AG04450 (cell line): ENCODE data around the gene SOX9. TPM values are rescaled to one million over a fixed set of nuclear protein-coding genes. Genes with fewer than 3 reads are reported as not detected.
"Not testable (repeated sequence)": the region's sequence is repeated elsewhere in the genome, so short reads cannot be mapped to it uniquely, and the experiment has no call there.

Experiments
- CTCF ChIA-PET: fragments of 300-600, 350-600 bp; formaldehyde crosslinking; extraction: SDS; loops from one replicate; lab custom pipeline; 2022; ENCODE audit warnings: antibody characterized with exemption, inconsistent platforms; lab: Charles Lee
- POLR2A ChIA-PET: fragments of 350-600 bp; formaldehyde crosslinking; extraction: SDS; loops from one replicate; lab custom pipeline; 2021; ENCODE audit warnings: antibody characterized with exemption, inconsistent platforms; lab: Yijun Ruan, JAX
- DNase-seq: peaks from one replicate; pipeline ENCODE4 v3.0.0-alpha.2; 2011; ENCODE audit warnings: low read depth, low spot score
- H3K27ac ChIP-seq: one replicate; pipeline ENCODE4 v1.5.1; 2012; ENCODE audit warnings: low read depth, low read length, control low read depth
- H3K27me3 ChIP-seq: one replicate; pipeline ENCODE4 v1.6.0; 2012; ENCODE audit warnings: low read length; ENCODE audit not compliant: control insufficient read depth, insufficient read depth
- H3K4me3 ChIP-seq: 2 replicates; pipeline ENCODE4 v1.5.1; 2011; ENCODE audit warnings: mild to moderate bottlenecking, low read depth, low read length, control low read depth
- H3K9me3 ChIP-seq: 2 replicates; pipeline ENCODE4 v1.5.1; 2012; ENCODE audit warnings: low read length; ENCODE audit not compliant: control insufficient read depth, insufficient read depth
- polyA plus RNA-seq: library from polyadenylated mRNA; depleted of rRNA; stranded (reverse); fragments of >200 nt; gene quantifications from 2 replicates; pipeline ENCODE4 v1.2.3, GENCODE V29; 2011
- TF ChIP-seq, protein P1 (sequence below): IDR thresholded peaks from 2 replicates; pipeline ENCODE4 v1.5.1; 2011; ENCODE audit warnings: low read depth, low read length, control low read depth, inconsistent platforms

The SOX9 gene
- polyA plus RNA-seq, 1 experiment: 5.5 TPM

DNA sequence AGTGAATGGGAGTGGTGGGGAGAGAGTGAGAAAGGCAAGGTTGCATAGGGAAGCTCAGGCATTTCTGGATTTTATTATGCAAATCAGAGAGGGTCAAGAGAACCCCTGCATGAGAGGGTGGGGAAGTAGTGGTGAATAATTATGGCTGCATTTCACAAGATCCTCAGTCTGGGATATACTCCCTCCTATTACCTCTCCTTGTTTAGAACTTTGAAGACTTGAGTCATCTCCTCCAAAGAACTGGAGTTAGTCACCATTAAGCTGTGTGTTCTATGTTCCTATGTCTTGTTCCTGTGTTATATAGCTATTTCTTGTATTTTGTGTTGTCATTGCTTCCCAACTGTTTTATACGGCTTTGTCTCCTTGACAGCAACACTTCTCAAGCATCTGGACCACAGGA is 18.4 kb downstream of the SOX9 start:
- POLR2A ChIA-PET: interaction anchor here (0.7 kb wide), 1 partner anchor 236 kb away, joined by 3 read pairs; no protein-coding TSS in a partner anchor
- H3K27me3 ChIP-seq: no peaks in the 10 kb centered on the region
- CTCF ChIA-PET: interaction anchor here (0.6 kb wide), 1 partner anchor 367 kb away, joined by 10 read pairs; no protein-coding TSS in a partner anchor
- DNase-seq: no peak
- TF ChIP-seq, protein P1, sequence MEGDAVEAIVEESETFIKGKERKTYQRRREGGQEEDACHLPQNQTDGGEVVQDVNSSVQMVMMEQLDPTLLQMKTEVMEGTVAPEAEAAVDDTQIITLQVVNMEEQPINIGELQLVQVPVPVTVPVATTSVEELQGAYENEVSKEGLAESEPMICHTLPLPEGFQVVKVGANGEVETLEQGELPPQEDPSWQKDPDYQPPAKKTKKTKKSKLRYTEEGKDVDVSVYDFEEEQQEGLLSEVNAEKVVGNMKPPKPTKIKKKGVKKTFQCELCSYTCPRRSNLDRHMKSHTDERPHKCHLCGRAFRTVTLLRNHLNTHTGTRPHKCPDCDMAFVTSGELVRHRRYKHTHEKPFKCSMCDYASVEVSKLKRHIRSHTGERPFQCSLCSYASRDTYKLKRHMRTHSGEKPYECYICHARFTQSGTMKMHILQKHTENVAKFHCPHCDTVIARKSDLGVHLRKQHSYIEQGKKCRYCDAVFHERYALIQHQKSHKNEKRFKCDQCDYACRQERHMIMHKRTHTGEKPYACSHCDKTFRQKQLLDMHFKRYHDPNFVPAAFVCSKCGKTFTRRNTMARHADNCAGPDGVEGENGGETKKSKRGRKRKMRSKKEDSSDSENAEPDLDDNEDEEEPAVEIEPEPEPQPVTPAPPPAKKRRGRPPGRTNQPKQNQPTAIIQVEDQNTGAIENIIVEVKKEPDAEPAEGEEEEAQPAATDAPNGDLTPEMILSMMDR: no peak
- H3K9me3 ChIP-seq: no peaks in the 10 kb centered on the region
- H3K4me3 ChIP-seq: no peak overlapping the region
- no peak overlapping the region for H3K27ac ChIP-seq

GRCh38 chr17:72141336-72141735 is 20.5 kb downstream of the SOX9 start:
- DNase-seq: no peak
- POLR2A ChIA-PET: no interaction called here
- H3K27me3 ChIP-seq: no peaks in the 10 kb centered on the region
- CTCF ChIA-PET: no interaction called here
- H3K4me3 ChIP-seq: no peak overlapping the region
- H3K27ac ChIP-seq: no peak overlapping the region
- TF ChIP-seq, protein P1: no peak
- H3K9me3 ChIP-seq: no peaks in the 10 kb centered on the region

GRCh38 chr17:72142097-72142496 is 21.3 kb downstream of the SOX9 start:
- H3K27ac ChIP-seq, DNase-seq, POLR2A ChIA-PET, H3K9me3 ChIP-seq, CTCF ChIA-PET, H3K27me3 ChIP-seq, H3K4me3 ChIP-seq: not testable (repeated sequence)

DNA sequence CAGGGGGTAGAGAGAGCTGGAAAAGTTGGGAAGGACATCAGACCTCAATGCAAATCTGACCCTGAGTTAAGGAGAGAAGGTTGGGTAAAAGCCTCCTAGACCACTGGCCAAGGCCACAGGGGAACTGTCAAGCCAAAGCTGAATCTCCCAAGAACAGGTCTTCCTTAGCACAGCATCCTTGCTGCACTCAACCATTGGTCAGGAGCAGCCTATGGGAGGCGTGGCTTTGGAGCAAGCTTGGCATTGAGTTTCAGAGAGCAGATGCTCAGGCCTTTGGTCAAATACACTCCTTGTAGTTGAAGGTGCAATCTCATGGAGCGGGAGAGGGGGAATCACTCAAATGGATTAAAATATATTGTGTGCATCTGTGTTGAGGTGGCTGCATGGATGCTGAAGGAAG is 21.8 kb downstream of the SOX9 start:
- CTCF ChIA-PET: interaction anchor here (1.0 kb wide), 1 partner anchor 9 kb away, joined by 4 read pairs; no protein-coding TSS in a partner anchor
- POLR2A ChIA-PET: no interaction called here

DNA sequence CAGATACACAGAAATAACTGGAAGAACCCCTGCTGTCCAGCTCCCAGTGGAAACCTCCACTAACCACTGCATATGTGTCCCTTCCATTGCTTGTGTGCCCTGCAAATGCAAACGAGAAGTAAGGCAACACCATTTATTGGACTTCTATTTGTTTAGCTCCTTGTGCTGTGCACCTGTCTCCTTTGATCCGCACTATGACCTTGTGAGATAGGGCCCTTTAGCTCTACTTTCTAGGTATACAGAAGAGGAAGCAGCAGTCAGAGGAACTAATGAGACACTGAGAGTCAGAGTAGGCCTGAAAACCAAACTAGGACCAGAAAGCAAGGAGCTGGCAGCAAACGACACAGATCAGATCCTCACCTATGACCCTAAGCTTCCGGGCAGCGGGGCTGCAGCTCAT is 22.4 kb downstream of the SOX9 start:
- no peaks in the 10 kb centered on the region for H3K27me3 ChIP-seq
- DNase-seq: no peak
- H3K4me3 ChIP-seq: no peak overlapping the region
- CTCF ChIA-PET: interaction anchor here (1.0 kb wide), 1 partner anchor 9 kb away, joined by 4 read pairs; no protein-coding TSS in a partner anchor
- TF ChIP-seq, protein P1: no peak
- no peaks in the 10 kb centered on the region for H3K9me3 ChIP-seq
- POLR2A ChIA-PET: no interaction called here
- no peak overlapping the region for H3K27ac ChIP-seq

More for the DNA sequence above, 21.8 kb downstream of the SOX9 start:
- TF ChIP-seq, protein P1: no peak
- H3K4me3 ChIP-seq: no peak overlapping the region
- no peaks in the 10 kb centered on the region for H3K9me3 ChIP-seq
- no peaks in the 10 kb centered on the region for H3K27me3 ChIP-seq
- H3K27ac ChIP-seq: no peak overlapping the region
- no peak for DNase-seq
